HT-29 (cell line): ENCODE results near the gene NCF2. TPM values are rescaled to one million over a fixed set of nuclear protein-coding genes. Genes with fewer than 3 reads are reported as not detected.

Experiments used
- DNase-seq: peaks from one replicate; pipeline ENCODE4 v3.0.0-alpha.2; 2015; ENCODE audit warnings: low spot score
- total RNA-seq: library from RNA; depleted of rRNA; stranded (reverse); fragments of >200 nt; shearing (Covaris generic); gene quantifications from 2 replicates; pipeline ENCODE4 v1.2.3, GENCODE V29; 2014

The NCF2 gene
- total RNA-seq, 1 experiment from 2014 or later = 1.6 TPM

DNA sequence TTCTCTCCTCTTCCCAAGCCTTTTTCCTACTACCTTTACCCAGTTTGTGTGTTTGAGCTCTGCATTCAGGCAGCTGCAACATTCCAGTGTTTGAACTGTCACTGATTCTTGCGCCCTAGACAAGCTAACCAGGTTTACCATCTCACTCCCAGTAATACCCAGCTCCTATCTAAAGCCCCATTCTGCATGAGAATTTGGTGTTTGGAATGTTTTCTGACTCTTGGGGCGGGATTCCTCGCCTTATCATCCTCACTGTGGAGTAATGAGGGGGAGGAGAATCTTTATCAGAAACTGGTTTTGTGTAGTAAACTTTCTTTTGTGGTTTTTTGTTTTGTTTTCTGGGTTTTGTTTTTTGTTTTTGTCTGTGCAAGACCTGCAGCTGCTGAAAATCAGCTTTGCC, 36.5 kb downstream of the NCF2 start:
- no peak for DNase-seq

DNA sequence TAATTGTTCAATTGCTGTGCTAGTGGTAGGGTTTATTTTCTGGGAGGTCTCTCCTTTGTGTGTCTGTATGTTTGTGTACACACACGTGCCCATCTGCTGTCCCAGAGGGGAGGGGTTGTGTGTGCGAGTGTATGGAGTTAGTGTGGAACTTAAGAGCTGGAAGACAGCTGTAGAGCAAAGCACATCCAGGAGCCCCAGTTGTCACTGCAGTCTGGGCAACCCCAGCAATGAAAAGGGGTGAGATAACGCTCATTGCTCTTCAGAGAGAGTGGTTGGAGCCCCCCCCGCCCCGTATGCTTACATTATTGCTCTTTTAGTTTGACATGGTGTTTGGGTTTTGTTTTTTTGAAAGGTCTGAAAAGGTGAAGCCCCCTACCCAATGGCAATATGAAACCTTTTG, 36.9 kb downstream of the NCF2 start:
- DNase-seq = no peak

GRCh38 chr1:183552891-183553290, 37.4 kb downstream of the NCF2 start:
- no peak for DNase-seq

DNA sequence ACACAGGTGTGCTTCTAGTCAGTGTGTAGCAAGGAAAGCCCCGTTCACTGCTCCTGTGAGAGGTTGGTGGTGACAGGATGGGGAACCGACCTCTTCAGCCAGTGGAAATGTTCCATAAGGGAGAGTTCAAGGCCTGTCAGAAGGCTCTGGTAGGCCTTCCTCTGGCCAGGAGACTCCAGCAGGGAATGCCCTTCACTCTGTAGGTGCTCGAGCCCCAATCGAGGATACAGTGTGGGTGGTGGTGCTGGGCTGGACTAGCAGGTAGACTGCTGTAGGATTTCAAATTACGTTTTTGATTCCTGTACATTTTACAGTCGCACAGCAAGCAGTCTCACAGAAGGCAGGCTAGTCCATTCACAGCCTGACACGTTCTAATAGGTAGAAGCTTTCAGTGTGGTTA, 37.8 kb downstream of the NCF2 start:
- no peak for DNase-seq

DNA sequence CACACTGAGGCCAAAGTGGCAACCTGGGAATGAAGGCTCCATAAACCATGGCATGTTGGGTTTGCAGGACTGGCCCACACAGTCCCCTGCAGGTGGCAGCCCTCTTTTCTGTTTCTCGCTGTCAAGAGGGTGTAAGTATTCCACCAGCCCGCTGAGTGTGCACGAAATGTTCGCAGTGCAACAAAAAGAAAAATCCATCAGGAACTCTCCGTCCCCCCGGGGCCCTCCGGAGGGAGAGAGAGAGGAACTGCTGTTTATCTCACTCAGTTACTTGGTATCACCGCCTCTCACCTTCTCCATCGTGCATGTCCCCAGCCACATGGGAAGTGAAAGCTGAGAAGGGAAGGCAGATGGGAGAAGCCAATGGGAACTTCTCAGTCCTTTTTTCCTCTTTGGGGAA, 38.3 kb downstream of the NCF2 start:
- DNase-seq = no peak

DNA sequence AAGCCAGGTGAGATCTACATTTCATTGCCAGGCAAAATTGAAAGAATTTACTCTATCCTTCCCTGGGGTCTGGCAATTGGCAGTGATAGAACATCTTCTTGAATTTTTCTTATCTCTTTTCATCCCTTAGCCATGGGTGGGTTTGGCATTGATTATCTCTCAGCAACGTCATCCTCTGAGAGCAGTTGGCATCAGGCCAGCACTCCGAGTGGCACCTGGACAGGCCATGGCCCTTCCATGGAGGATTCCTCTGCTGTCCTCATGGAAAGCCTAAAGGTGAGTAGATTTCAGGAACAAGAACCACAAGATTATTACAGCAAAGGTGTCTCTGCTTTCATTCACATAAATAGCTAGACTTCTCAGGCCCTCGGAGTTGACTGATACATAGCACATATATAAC, 39.3 kb downstream of the NCF2 start:
- DNase-seq = no peak

GRCh38 chr1:183548116-183548515, 42.1 kb downstream of the NCF2 start:
- DNase-seq = no peak

GRCh38 chr1:183546427-183546826, 43.8 kb downstream of the NCF2 start:
- no peak for DNase-seq

DNA sequence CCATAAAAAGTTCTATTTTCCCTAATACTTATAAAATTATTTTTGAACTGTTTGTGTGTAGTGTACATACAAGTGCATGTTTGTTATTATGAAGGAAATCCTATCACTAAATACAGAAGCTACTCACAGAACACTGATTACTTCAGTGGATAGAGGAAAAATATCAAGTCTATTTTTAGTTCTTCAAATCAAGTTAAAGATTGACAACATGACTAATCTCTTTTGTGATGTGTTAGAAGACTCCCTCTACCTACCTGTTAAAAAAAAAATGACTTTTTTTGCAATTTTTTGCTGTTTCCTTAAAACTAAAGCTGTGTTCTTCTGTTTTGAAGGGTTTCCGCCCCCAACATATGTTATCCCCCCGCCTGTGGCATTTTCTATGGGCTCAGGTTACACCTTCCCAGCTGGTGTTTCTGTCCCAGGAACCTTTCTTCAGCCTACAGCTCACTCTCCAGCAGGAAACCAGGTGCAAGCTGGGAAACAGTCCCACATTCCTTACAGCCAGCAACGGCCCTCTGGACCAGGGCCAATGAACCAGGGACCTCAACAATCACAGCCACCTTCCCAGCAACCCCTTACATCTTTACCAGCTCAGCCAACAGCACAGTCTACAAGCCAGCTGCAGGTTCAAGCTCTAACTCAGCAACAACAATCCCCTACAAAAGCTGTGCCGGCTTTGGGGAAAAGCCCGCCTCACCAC, 45.5 kb downstream of the NCF2 start:
- peak; percentile 34 for DNase-seq

- peak; percentile 72 for DNase-seq
Observed at GRCh38 chr1:183543619-183544204, 46.5 kb downstream of the NCF2 start.

DNA sequence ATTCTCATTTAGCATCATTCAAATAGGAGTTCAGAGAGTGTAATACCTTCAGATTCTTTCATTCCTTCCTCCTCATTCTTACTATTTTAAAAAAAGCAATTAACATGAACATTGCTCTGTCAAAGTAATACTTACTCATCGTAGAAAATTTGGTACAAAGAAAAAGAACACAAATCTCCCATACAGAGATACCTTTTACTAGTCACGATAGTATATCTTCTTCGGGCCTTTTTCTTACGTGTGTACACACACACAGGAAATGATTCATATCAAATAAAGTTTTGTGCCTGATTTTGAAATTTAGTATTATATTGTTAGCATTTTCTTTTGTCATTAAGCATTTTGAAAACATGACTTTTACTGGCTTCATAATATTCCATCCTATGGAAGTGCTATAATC, 52.9 kb downstream of the NCF2 start:
- DNase-seq = no peak

GRCh38 chr1:183533617-183534174, 56.6 kb downstream of the NCF2 start:
- DNase-seq = no peak

DNA sequence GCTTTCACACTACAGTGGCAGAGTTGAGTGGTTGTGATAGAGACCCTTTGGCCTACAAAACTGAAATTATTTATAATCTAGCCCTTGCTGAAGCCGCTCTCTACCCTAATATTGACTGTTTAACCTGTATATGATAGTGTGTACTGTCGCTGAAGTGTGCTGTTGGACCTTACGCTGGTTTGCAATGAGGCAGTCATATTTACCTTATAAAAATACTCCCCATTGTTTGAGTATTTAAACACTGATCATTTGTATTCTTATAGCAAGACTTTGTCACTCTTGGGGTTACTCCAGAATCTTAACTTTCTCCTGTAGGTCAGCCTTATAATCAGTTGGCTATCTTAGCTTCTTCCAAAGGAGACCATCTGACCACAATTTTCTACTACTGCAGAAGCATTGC, 61.7 kb downstream of the NCF2 start:
- DNase-seq = no peak

GRCh38 chr1:183522104-183522503, 68.2 kb downstream of the NCF2 start:
- no peak for DNase-seq

- DNase-seq = no peak
Observed at GRCh38 chr1:183520379-183520778, 69.9 kb downstream of the NCF2 start.

DNA sequence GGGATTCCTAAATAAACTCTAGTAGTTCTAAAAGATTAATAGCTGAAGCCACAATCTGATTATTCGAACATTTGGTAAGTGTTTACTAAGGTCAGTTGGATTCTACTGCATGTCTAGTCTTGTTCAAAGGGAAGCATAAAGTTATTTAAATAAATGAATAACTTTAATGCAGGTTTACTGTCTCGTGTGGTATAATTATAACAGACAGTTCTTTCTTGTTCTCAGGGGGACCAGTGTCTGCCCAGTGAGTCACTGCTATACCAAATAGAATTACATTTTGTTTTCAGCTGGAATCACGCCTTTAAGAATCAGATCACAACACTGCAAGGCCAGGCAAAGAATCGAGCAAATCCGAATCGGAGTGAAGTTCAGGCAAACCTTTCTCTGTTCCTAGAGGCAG, 72.9 kb downstream of the NCF2 start:
- no peak for DNase-seq

GRCh38 chr1:183516725-183517124, 73.5 kb downstream of the NCF2 start:
- no peak for DNase-seq

- DNase-seq = peak; percentile 25
Observed at GRCh38 chr1:183515002-183515689, 75.1 kb downstream of the NCF2 start.

- no peak for DNase-seq
Observed at GRCh38 chr1:183514235-183514634, 76.0 kb downstream of the NCF2 start.

DNA sequence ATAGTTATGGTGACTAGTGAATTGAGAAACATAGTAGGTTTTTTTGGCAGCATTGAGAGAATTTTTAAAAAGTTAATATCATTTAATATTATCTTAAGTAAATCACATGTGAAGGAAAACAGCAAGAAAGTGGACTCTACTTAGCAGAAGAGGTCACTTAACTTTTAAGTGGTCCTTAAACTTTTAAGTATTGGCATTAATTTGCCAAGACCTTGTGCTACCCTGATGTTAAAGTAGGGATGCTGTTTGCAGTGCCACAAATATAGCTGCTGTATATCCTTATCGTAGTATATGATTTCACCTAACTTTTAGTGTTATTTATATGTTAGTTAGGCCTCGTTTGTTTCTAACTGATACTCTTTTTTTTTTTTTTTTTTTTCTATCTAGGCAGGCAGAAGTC, 77.8 kb downstream of the NCF2 start:
- no peak for DNase-seq

- no peak for DNase-seq
Observed at GRCh38 chr1:183508694-183509093, 81.6 kb downstream of the NCF2 start.

DNA sequence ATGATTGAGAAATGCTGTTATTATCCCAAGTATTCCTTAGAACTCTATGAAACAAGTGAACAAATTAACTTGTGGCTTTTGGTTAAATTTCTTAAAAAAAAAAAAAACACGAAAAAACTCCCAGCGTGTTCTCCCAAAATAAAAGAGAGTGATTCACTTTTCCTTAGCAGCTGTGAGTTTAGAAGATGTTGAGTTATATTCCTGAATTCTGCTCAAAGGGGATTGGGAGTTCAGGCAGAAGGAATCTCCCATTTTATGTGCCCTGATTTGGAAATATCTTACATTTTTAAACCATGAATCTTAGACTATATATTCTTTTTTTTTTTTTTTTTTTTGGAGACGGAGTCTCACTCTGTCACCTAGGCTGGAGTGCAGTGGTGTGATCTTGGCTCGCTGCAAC, 83.7 kb downstream of the NCF2 start:
- no peak for DNase-seq
